Activated CD8-positive, alpha-beta memory T cell treated with anti-CD3 and anti-CD28 coated beads, Interleukin-2, amount 10 ng/mL, durations not matched to agents 7 days and 5 days (primary cell): ENCODE measurements around the gene SDR42E1. TPM values are rescaled to one million over a fixed set of nuclear protein-coding genes. Genes with fewer than 3 reads are reported as not detected.

Source experiments
- ATAC-seq: fragments of 150-1000 bp; cut with Tn5 transposase; one replicate; pipeline ENCODE4 v1.10.0; 2021; ENCODE audit warnings: moderate library complexity
- CTCF ChIA-PET: fragments of 350-600 bp; sonication (Branson Sonifier 250); formaldehyde crosslinking; loops from one replicate; lab custom pipeline; 2021; ENCODE audit warnings: antibody characterized with exemption; lab: Charles Lee
- DNase-seq: peaks from one replicate; pipeline ENCODE4 v3.0.0-alpha.2; 2020
- H3K27ac Mint-ChIP-seq: one replicate; pipeline ENCODE4 v1.8.0; 2021; ENCODE audit warnings: mild to moderate bottlenecking, mixed read lengths
- H3K27me3 Mint-ChIP-seq: one replicate; pipeline ENCODE4 v1.8.0; 2021; ENCODE audit warnings: mixed read lengths
- H3K36me3 Mint-ChIP-seq: one replicate; pipeline ENCODE4 v1.8.0; 2021; ENCODE audit warnings: mild to moderate bottlenecking, mixed read lengths
- H3K4me1 Mint-ChIP-seq: one replicate; pipeline ENCODE4 v1.8.0; 2021; ENCODE audit warnings: mixed read lengths
- H3K4me3 Mint-ChIP-seq: one replicate; pipeline ENCODE4 v1.8.0; 2021; ENCODE audit warnings: mild to moderate bottlenecking, moderate library complexity, mixed read lengths
- H3K9me3 Mint-ChIP-seq: one replicate; pipeline ENCODE4 v1.8.0; 2022; ENCODE audit warnings: low read depth, mixed read lengths
- total RNA-seq, 2 experiments: library from RNA; stranded (reverse); gene quantifications; one replicate each; pipeline ENCODE4 v1.2.3, GENCODE V29; 2021

SDR42E1 gene
- total RNA-seq, result 10 to 100 TPM in 1 of 2 experiments, 1 to 10 TPM in 1; 8.9 to 10.3 TPM

GRCh38 chr16:82011199-82011641 lies at the start of gene SDR42E1:
SDR42E1 (minus strand) TSS chr16:82011470; CDS start chr16:82000858, 10,612 bp downstream.
- Mint-ChIP-seq H3K9me3 (peaks cover 12% of the 10 kb centered on the region), H3K27ac (peak within 1 kb of the TSS; percentile 68), H3K4me3 (peak within 1 kb of the TSS; percentile 85), H3K27me3 (peaks cover 13% of the 10 kb centered on the region), H3K36me3 (peaks cover 33% of the 10 kb centered on the region), H3K4me1 (peaks cover 15% of the 10 kb centered on the region)
- ATAC-seq (peak; percentile 92), DNase-seq (peak; percentile 78)
- CTCF ChIA-PET, result interaction anchor here (1.0 to 1.6 kb wide), 2 partner anchors 14 to 159 kb away, joined by 3 to 5 read pairs; partner anchors contain the start of gene MPHOSPH6

GRCh38 chr16:82059983-82060421 lies 48.7 kb upstream of the SDR42E1 start:
- CTCF ChIA-PET, result interaction anchor here (1.1 to 1.8 kb wide), 3 partner anchors 14 to 170 kb away, joined by 3 to 6 read pairs (median 3); no protein-coding TSS in a partner anchor
- ATAC-seq (no peak), DNase-seq (no peak)
- Mint-ChIP-seq H3K36me3 (no peaks in the 10 kb centered on the region), H3K9me3 (no peaks in the 10 kb centered on the region), H3K27ac (no peak overlapping the region), H3K27me3 (peaks cover 35% of the 10 kb centered on the region), H3K4me1 (no peaks in the 10 kb centered on the region), H3K4me3 (no peak overlapping the region)

GRCh38 chr16:82059161-82059982 lies 48.1 kb upstream of the SDR42E1 start:
- no peak overlapping the region for H3K4me3 Mint-ChIP-seq
- no peaks in the 10 kb centered on the region for H3K36me3 Mint-ChIP-seq
- no peaks in the 10 kb centered on the region for H3K9me3 Mint-ChIP-seq
- H3K27ac Mint-ChIP-seq, result no peak overlapping the region
- ATAC-seq, result no peak
- H3K27me3 Mint-ChIP-seq, result peaks cover 39% of the 10 kb centered on the region
- CTCF ChIA-PET, result interaction anchor here (1.1 to 1.8 kb wide), 3 partner anchors 13 to 170 kb away, joined by 3 to 6 read pairs (median 3); no protein-coding TSS in a partner anchor
- H3K4me1 Mint-ChIP-seq, result no peaks in the 10 kb centered on the region
- DNase-seq, result no peak

GRCh38 chr16:82056550-82056896 lies 45.3 kb upstream of the SDR42E1 start:
- H3K4me3 Mint-ChIP-seq, result no peak overlapping the region
- DNase-seq (no peak), ATAC-seq (no peak)
- no peaks in the 10 kb centered on the region for H3K36me3 Mint-ChIP-seq
- H3K9me3 Mint-ChIP-seq, result no peaks in the 10 kb centered on the region
- H3K27ac Mint-ChIP-seq, result no peak overlapping the region
- H3K4me1 Mint-ChIP-seq, result no peaks in the 10 kb centered on the region
- peaks cover 35% of the 10 kb centered on the region for H3K27me3 Mint-ChIP-seq
- CTCF ChIA-PET, result no interaction called here

- no peak for ATAC-seq
- no peak for DNase-seq
- Mint-ChIP-seq H3K27me3 (peaks cover 35% of the 10 kb centered on the region), H3K9me3 (no peaks in the 10 kb centered on the region), H3K27ac (no peak overlapping the region), H3K4me1 (no peaks in the 10 kb centered on the region), H3K36me3 (no peaks in the 10 kb centered on the region), H3K4me3 (no peak overlapping the region)
- CTCF ChIA-PET, result no interaction called here
Measured at GRCh38 chr16:82055728-82056549, 44.7 kb upstream of the SDR42E1 start.

- ATAC-seq, result no peak
- H3K4me1 Mint-ChIP-seq, result no peaks in the 10 kb centered on the region
Measured at GRCh38 chr16:82055117-82055516, 43.8 kb upstream of the SDR42E1 start.

GRCh38 chr16:82051656-82052055 lies 40.4 kb upstream of the SDR42E1 start:
- no peaks in the 10 kb centered on the region for H3K4me1 Mint-ChIP-seq
- DNase-seq (no peak), ATAC-seq (no peak)
- H3K4me3 Mint-ChIP-seq, result no peak overlapping the region
- H3K27me3 Mint-ChIP-seq, result peaks cover 46% of the 10 kb centered on the region
- CTCF ChIA-PET, result no interaction called here
- H3K9me3 Mint-ChIP-seq, result no peaks in the 10 kb centered on the region
- H3K27ac Mint-ChIP-seq, result no peak overlapping the region
- no peaks in the 10 kb centered on the region for H3K36me3 Mint-ChIP-seq

More at GRCh38 chr16:82055117-82055516, 43.8 kb upstream of the SDR42E1 start:
- Mint-ChIP-seq H3K36me3 (no peaks in the 10 kb centered on the region), H3K27ac (no peak overlapping the region), H3K4me3 (no peak overlapping the region), H3K9me3 (no peaks in the 10 kb centered on the region), H3K27me3 (peaks cover 33% of the 10 kb centered on the region)
- DNase-seq, result no peak
- CTCF ChIA-PET, result no interaction called here

- Mint-ChIP-seq H3K4me3 (no peak overlapping the region), H3K27ac (no peak overlapping the region), H3K27me3 (peaks cover 46% of the 10 kb centered on the region), H3K9me3 (no peaks in the 10 kb centered on the region), H3K4me1 (no peaks in the 10 kb centered on the region), H3K36me3 (no peaks in the 10 kb centered on the region)
- DNase-seq (no peak), ATAC-seq (no peak)
- CTCF ChIA-PET, result no interaction called here
Measured at GRCh38 chr16:82050909-82051357, 39.7 kb upstream of the SDR42E1 start.

- peaks cover 46% of the 10 kb centered on the region for H3K27me3 Mint-ChIP-seq
- no peak overlapping the region for H3K4me3 Mint-ChIP-seq
- no peak overlapping the region for H3K27ac Mint-ChIP-seq
- H3K36me3 Mint-ChIP-seq, result no peaks in the 10 kb centered on the region
- ATAC-seq, result no peak
- CTCF ChIA-PET, result no interaction called here
- no peaks in the 10 kb centered on the region for H3K9me3 Mint-ChIP-seq
- H3K4me1 Mint-ChIP-seq, result no peaks in the 10 kb centered on the region
- DNase-seq, result no peak
Measured at GRCh38 chr16:82050506-82050905, 39.2 kb upstream of the SDR42E1 start.

DNA sequence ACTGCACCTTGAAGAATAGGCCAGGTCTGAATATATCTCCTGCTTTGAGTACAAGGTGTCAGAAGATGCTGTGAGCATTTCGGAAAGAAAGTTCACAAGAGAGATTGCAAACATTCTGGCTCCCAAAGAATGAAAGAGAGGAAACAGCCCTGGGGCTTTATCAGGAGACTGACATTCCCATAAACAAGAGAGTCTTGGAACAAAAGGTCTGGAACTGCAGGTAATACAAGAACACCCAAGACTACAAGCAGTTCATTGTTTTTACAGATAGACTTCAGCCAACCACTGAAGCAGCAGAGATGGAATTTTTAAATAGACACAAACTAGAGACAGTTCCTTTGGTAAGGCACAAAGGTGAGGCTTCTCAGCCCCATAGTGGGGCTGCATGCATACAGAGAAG lies 38.2 kb upstream of the SDR42E1 start:
- no peaks in the 10 kb centered on the region for H3K4me1 Mint-ChIP-seq
- H3K9me3 Mint-ChIP-seq, result no peaks in the 10 kb centered on the region
- CTCF ChIA-PET, result no interaction called here
- DNase-seq (no peak), ATAC-seq (no peak)
- H3K27ac Mint-ChIP-seq, result no peak overlapping the region
- no peak overlapping the region for H3K4me3 Mint-ChIP-seq
- H3K36me3 Mint-ChIP-seq, result no peaks in the 10 kb centered on the region
- peaks cover 36% of the 10 kb centered on the region for H3K27me3 Mint-ChIP-seq

GRCh38 chr16:82047787-82048186 lies 36.5 kb upstream of the SDR42E1 start:
- DNase-seq (no peak), ATAC-seq (no peak)
- no peak overlapping the region for H3K4me3 Mint-ChIP-seq
- no peak overlapping the region for H3K27ac Mint-ChIP-seq
- CTCF ChIA-PET, result no interaction called here
- H3K4me1 Mint-ChIP-seq, result no peaks in the 10 kb centered on the region
- H3K27me3 Mint-ChIP-seq, result peaks cover 28% of the 10 kb centered on the region
- no peaks in the 10 kb centered on the region for H3K9me3 Mint-ChIP-seq
- no peaks in the 10 kb centered on the region for H3K36me3 Mint-ChIP-seq

DNA sequence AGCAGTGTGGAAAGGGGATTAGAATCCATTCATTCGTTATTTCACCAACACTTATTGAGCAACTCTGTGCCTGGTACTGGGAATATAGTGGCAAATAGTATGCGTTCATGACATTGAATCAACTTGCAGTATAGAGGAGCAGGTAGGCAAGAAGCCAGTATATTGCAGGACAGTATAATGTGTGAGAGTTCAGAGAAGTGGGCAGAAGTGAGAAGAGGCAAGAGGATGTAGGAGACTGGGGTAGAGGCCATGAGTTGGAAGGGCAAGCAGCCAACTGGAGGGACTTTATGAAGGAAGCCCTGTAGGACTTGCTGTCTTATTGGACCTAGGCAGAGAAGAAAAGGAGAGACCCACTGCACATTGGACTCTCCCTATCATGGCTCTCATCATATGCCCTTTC lies 36.1 kb upstream of the SDR42E1 start:
- DNase-seq, result no peak
- no peaks in the 10 kb centered on the region for H3K4me1 Mint-ChIP-seq
- peaks cover 28% of the 10 kb centered on the region for H3K27me3 Mint-ChIP-seq

GRCh38 chr16:82046941-82047340 lies 35.7 kb upstream of the SDR42E1 start:
- no peaks in the 10 kb centered on the region for H3K9me3 Mint-ChIP-seq
- H3K27me3 Mint-ChIP-seq, result peaks cover 28% of the 10 kb centered on the region
- no peaks in the 10 kb centered on the region for H3K4me1 Mint-ChIP-seq
- H3K27ac Mint-ChIP-seq, result no peak overlapping the region
- DNase-seq, result no peak
- H3K4me3 Mint-ChIP-seq, result no peak overlapping the region
- ATAC-seq, result no peak
- CTCF ChIA-PET, result interaction anchor here (1.5 kb wide), 1 partner anchor 14 kb away, joined by 6 read pairs; no protein-coding TSS in a partner anchor
- no peaks in the 10 kb centered on the region for H3K36me3 Mint-ChIP-seq

More for the DNA sequence above, 36.1 kb upstream of the SDR42E1 start:
- Mint-ChIP-seq H3K27ac (no peak overlapping the region), H3K4me3 (no peak overlapping the region), H3K36me3 (no peaks in the 10 kb centered on the region), H3K9me3 (no peaks in the 10 kb centered on the region)
- ATAC-seq, result no peak
- CTCF ChIA-PET, result no interaction called here
